Spleen (tissue), 7 donors: ENCODE results near the gene PCED1B.

Source experiments
- CTCF ChIP-seq, 11 experiments: fragments of 200-600 bp in 7 of 11; fragments of 450-650 bp in 4 of 11; sonication (generic) in 4 of 11; IDR thresholded peaks in 8 of 11; conservative IDR thresholded peaks in 3 of 11; 1 replicate in 7 of 11; 2 replicates in 4 of 11; pipeline versions ENCODE4 v1.4.0 to v1.8.0; 2016 to 2021; ENCODE audit warnings: antibody characterized with exemption in 11 of 11, inconsistent platforms in 4 of 11, mild to moderate bottlenecking in 1 of 11
- POLR2A ChIP-seq, 3 donors: fragments of 450-650 bp; IDR thresholded peaks; one replicate each; pipeline ENCODE4 v1.5.1; 2017; ENCODE audit warnings: antibody characterized with exemption in 3 of 3, mild to moderate bottlenecking in 1 of 3
- POLR2AphosphoS5 ChIP-seq, 3 donors: sonication (generic); formaldehyde crosslinking; IDR thresholded peaks; one replicate each; pipeline ENCODE4 v1.5.1; 2017; ENCODE audit warnings: antibody characterized with exemption in 3 of 3
- donor health status: DM: no; HTN: no; CAD: no; lungs with moderate emphysema.
- donor health status: DM: no; HTN: no; CAD: no.
- donor health status: DM: no; HTN: no; CAD: no.

GRCh38 chr12:47052274-47052673 lies 27.1 kb upstream of the PCED1B start:
- TF ChIP-seq CTCF (IDR thresholded peaks at IDR 0.05 in 8 of 11, conservative IDR thresholded peaks at IDR 0.05 in 3 of 11): no peak
- TF ChIP-seq POLR2A (IDR thresholded peaks at IDR 0.05): no peak
- no peak for TF ChIP-seq POLR2AphosphoS5 (IDR thresholded peaks at IDR 0.05)
